Measurements from ENCODE around the gene PHF8.

The PHF8 gene

GRCh38 chrX:54012830-54013500 is 31.3 kb downstream of the PHF8 start:
- DNase-seq, result no peak

- DNase-seq, result no peak
These were observed 36.6 kb downstream of the PHF8 start for GRCh38 chrX:54007682-54008081.

- DNase-seq, result no peak
These were observed 46.5 kb downstream of the PHF8 start for GRCh38 chrX:53997724-53998123.

GRCh38 chrX:53992589-53992988 is 51.7 kb downstream of the PHF8 start:
- DNase-seq, result no peak

- no peak for DNase-seq
These were observed 54.1 kb downstream of the PHF8 start for GRCh38 chrX:53990171-53990570.

GRCh38 chrX:53984895-53985294 is 59.4 kb downstream of the PHF8 start:
- no peak for DNase-seq

- DNase-seq, result no peak
These were observed 69.7 kb downstream of the PHF8 start for GRCh38 chrX:53974529-53974928.

- no peak for DNase-seq
These were observed 74.7 kb downstream of the PHF8 start for GRCh38 chrX:53969540-53969939.

- DNase-seq, result no peak
These were observed 94.0 kb downstream of the PHF8 start for GRCh38 chrX:53950130-53950733.

GRCh38 chrX:53940180-53940579 is 104.1 kb downstream of the PHF8 start:
- no peak for DNase-seq

GRCh38 chrX:53939127-53939526 is 105.1 kb downstream of the PHF8 start:
- DNase-seq, result no peak

GRCh38 chrX:53930515-53931380 is 113.5 kb downstream of the PHF8 start:
- DNase-seq, result no peak

GRCh38 chrX:53926030-53926429 is 118.2 kb downstream of the PHF8 start:
- no peak for DNase-seq

- DNase-seq, result no peak
These were observed 125.6 kb downstream of the PHF8 start for GRCh38 chrX:53918702-53919101.

GRCh38 chrX:53900623-53901022 is 143.7 kb downstream of the PHF8 start:
- DNase-seq, result no peak

GRCh38 chrX:53895270-53895669 is 149.0 kb downstream of the PHF8 start:
- no peak for DNase-seq

All from CD4-positive, alpha-beta T cell treated with Interleukin-17A for 1 hour (primary cell).